A549 (cell line): ENCODE results near the gene S100A1.

ENCODE experiments used
- CTCF ChIP-seq: fragments of >200 bp; sonication (Bioruptor Twin); formaldehyde crosslinking; IDR thresholded peaks from 3 replicates; pipeline ENCODE4 v1.5.1; 2016
- ESRRA ChIP-seq: fragments of 150-350 bp; IDR thresholded peaks from 2 replicates; pipeline ENCODE4 v1.6.1; 2014; ENCODE audit warnings: mild to moderate bottlenecking, low read length, borderline replicate concordance
- RNF2 ChIP-seq: fragments of 200-600 bp; sonication (generic); IDR thresholded peaks from 2 replicates; pipeline ENCODE4 v1.6.1; 2016; ENCODE audit warnings: low read depth, mild to moderate bottlenecking, antibody characterized with exemption, moderate library complexity, borderline replicate concordance

- TF ChIP-seq RNF2: no peak
- TF ChIP-seq CTCF: no peak
- no peak for TF ChIP-seq ESRRA
Measured at GRCh38 chr1:153646672-153647345, 18.6 kb downstream of the S100A1 start.
